ENCODE results near the gene SLC6A11. TPM values are rescaled to one million over a fixed set of nuclear protein-coding genes. Genes with fewer than 3 reads are reported as not detected.

Gene SLC6A11
- total RNA-seq, 4 donors from 2014 or later = 0.05 TPM; not detected in 3

- no peak for ATAC-seq
- no peaks in the 10 kb centered on the region for H3K36me3 ChIP-seq
- peaks cover 24% of the 10 kb centered on the region for H3K27me3 ChIP-seq
- H3K27ac ChIP-seq = no peak overlapping the region
- H3K9me3 ChIP-seq = peaks cover 0 to under 1% (median 0%) of the 10 kb centered on the region in 3 donors
- no peak overlapping the region for H3K4me3 ChIP-seq
- WGBS, 2 donors (ENCODE audit: low coverage in 1 of 2) = 80% methylated on average over 1 of the region's 17 CpGs; no CpG with 5 or more reads in 1 of the 2 donors
- peaks cover 0 to 8% (median 4%) of the 10 kb centered on the region in 3 donors for H3K4me1 ChIP-seq
- TF ChIP-seq POLR2A (IDR thresholded peaks at IDR 0.05) = no peak
- no peak for TF ChIP-seq POLR2AphosphoS5 (IDR thresholded peaks at IDR 0.05)
- no peak for TF ChIP-seq CTCF (IDR thresholded peaks at IDR 0.05)
- TF ChIP-seq EP300 (IDR thresholded peaks at IDR 0.05) = no peak
These were observed 113.0 kb downstream of the SLC6A11 start for GRCh38 chr3:10928961-10929471.

GRCh38 chr3:10929978-10930665 lies 114.1 kb downstream of the SLC6A11 start:
- Histone ChIP-seq H3K9me3 (no peaks in the 10 kb centered on the region), H3K4me1 (peaks cover 0 to 11% (median 4%) of the 10 kb centered on the region in 3 donors), H3K4me3 (no peak overlapping the region), H3K27ac (no peak overlapping the region), H3K36me3 (no peaks in the 10 kb centered on the region), H3K27me3 (peaks cover 24% of the 10 kb centered on the region)
- no peak for TF ChIP-seq POLR2A (IDR thresholded peaks at IDR 0.05)
- TF ChIP-seq POLR2AphosphoS5 (IDR thresholded peaks at IDR 0.05) = no peak
- TF ChIP-seq CTCF (IDR thresholded peaks at IDR 0.05) = no peak
- TF ChIP-seq EP300 (IDR thresholded peaks at IDR 0.05) = no peak
- 86 to 100% methylated on average over 1 to 4 of the region's 9 CpGs for WGBS, 2 donors (ENCODE audit: low coverage in 1 of 2)
- no peak for ATAC-seq

- Histone ChIP-seq H3K4me1 (peaks cover 0 to 11% (median 4%) of the 10 kb centered on the region in 3 donors), H3K4me3 (no peak overlapping the region), H3K27me3 (peaks cover 23% of the 10 kb centered on the region), H3K27ac (no peak overlapping the region), H3K36me3 (no peaks in the 10 kb centered on the region), H3K9me3 (no peaks in the 10 kb centered on the region)
- 86% methylated on average over 1 of the region's 8 CpGs; no CpG with 5 or more reads in 1 of the 2 donors for WGBS, 2 donors (ENCODE audit: low coverage in 1 of 2)
- TF ChIP-seq POLR2A (IDR thresholded peaks at IDR 0.05) (no peak), POLR2AphosphoS5 (IDR thresholded peaks at IDR 0.05) (no peak), EP300 (IDR thresholded peaks at IDR 0.05) (no peak), CTCF (IDR thresholded peaks at IDR 0.05) (no peak)
- no peak for ATAC-seq
These were observed 114.6 kb downstream of the SLC6A11 start for GRCh38 chr3:10930666-10931040.

- peaks cover 0 to 11% (median 4%) of the 10 kb centered on the region in 3 donors for H3K4me1 ChIP-seq
- no peaks in the 10 kb centered on the region for H3K36me3 ChIP-seq
- WGBS, 2 donors (ENCODE audit: low coverage in 1 of 2) = 72% methylated on average over 5 of the region's 7 CpGs; no CpG with 5 or more reads in 1 of the 2 donors
- H3K27ac ChIP-seq = no peak overlapping the region
- TF ChIP-seq EP300 (IDR thresholded peaks at IDR 0.05) = no peak
- TF ChIP-seq POLR2A (IDR thresholded peaks at IDR 0.05) = no peak
- TF ChIP-seq POLR2AphosphoS5 (IDR thresholded peaks at IDR 0.05) = no peak
- no peak for TF ChIP-seq CTCF (IDR thresholded peaks at IDR 0.05)
- no peak for ATAC-seq
- no peaks in the 10 kb centered on the region for H3K9me3 ChIP-seq
- no peak overlapping the region for H3K4me3 ChIP-seq
- peaks cover 19% of the 10 kb centered on the region for H3K27me3 ChIP-seq
These were observed 116.6 kb downstream of the SLC6A11 start for GRCh38 chr3:10932596-10932995.

GRCh38 chr3:10933021-10933420 lies 117.0 kb downstream of the SLC6A11 start:
- H3K4me1 ChIP-seq = peaks cover 0 to 11% (median 4%) of the 10 kb centered on the region in 3 donors
- H3K36me3 ChIP-seq = no peaks in the 10 kb centered on the region
- 91 to 100% methylated on average over 3 to 5 of the region's 8 CpGs for WGBS, 2 donors (ENCODE audit: low coverage in 1 of 2)
- TF ChIP-seq POLR2A (IDR thresholded peaks at IDR 0.05) (no peak), CTCF (IDR thresholded peaks at IDR 0.05) (no peak)
- no peak overlapping the region for H3K27ac ChIP-seq
- H3K4me3 ChIP-seq = no peak overlapping the region
- peaks cover 24% of the 10 kb centered on the region for H3K27me3 ChIP-seq
- no peak for ATAC-seq
- H3K9me3 ChIP-seq = no peaks in the 10 kb centered on the region

Data from gastroesophageal sphincter (tissue), 4 donors.